ENCODE results near the gene C16orf74. TPM values are rescaled to one million over a fixed set of nuclear protein-coding genes. Genes with fewer than 3 reads are reported as not detected.

The C16orf74 gene
- total and polyA plus RNA-seq, 8 donors = 1.3 to 17.5 (median 11.9) TPM

DNA sequence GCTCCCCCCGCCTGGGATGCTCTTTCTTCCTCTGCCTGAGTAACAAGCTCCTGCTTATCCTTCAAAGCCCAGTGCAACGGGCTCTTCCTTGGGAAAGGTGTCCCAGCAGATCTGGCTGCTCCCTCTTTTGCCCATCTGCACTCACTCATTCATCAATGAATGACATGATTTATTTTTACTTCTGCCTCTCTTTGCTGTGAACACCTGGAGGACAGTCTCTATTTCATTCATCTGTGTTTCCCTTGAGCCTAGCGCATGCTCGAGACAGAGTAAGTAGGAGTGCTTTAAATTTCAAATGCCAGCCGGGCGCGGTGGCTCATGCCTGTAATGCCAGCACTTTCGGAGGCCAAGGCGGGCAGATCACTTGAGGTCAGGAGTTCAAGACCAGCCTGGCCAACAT, 40.2 kb downstream of the C16orf74 start:
- H3K36me3 ChIP-seq = no peaks in the 10 kb centered on the region
- H3K4me3 ChIP-seq = no peak overlapping the region
- TF ChIP-seq, protein P1, sequence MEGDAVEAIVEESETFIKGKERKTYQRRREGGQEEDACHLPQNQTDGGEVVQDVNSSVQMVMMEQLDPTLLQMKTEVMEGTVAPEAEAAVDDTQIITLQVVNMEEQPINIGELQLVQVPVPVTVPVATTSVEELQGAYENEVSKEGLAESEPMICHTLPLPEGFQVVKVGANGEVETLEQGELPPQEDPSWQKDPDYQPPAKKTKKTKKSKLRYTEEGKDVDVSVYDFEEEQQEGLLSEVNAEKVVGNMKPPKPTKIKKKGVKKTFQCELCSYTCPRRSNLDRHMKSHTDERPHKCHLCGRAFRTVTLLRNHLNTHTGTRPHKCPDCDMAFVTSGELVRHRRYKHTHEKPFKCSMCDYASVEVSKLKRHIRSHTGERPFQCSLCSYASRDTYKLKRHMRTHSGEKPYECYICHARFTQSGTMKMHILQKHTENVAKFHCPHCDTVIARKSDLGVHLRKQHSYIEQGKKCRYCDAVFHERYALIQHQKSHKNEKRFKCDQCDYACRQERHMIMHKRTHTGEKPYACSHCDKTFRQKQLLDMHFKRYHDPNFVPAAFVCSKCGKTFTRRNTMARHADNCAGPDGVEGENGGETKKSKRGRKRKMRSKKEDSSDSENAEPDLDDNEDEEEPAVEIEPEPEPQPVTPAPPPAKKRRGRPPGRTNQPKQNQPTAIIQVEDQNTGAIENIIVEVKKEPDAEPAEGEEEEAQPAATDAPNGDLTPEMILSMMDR (IDR thresholded peaks at IDR 0.05) = no peak
- DNase-seq (no peak), ATAC-seq (no peak)
- no peak overlapping the region for H3K27ac ChIP-seq
- peaks cover 0 to 4% of the 10 kb centered on the region in 2 donors for H3K27me3 ChIP-seq
- intact Hi-C loops (cut with DNase I) = no loop called here
- H3K9me3 ChIP-seq = peaks cover 0 to 6% of the 10 kb centered on the region in 2 donors
- peaks cover 0 to 5% of the 10 kb centered on the region in 2 donors for H3K4me1 ChIP-seq

- ATAC-seq = no peak
- Histone ChIP-seq H3K4me1 (no peaks in the 10 kb centered on the region), H3K27ac (no peak overlapping the region), H3K9me3 (peaks cover 0 to 6% of the 10 kb centered on the region in 2 donors), H3K4me3 (no peak overlapping the region), H3K36me3 (no peaks in the 10 kb centered on the region), H3K27me3 (no peaks in the 10 kb centered on the region)
- TF ChIP-seq, protein P1 (IDR thresholded peaks at IDR 0.05) = no peak
- intact Hi-C loops (cut with DNase I) = no loop called here
- DNase-seq = no peak
These were observed 40.9 kb downstream of the C16orf74 start for GRCh38 chr16:85709766-85710585.

GRCh38 chr16:85708338-85708737, 42.6 kb downstream of the C16orf74 start:
- H3K27me3 ChIP-seq = no peaks in the 10 kb centered on the region
- H3K9me3 ChIP-seq = peaks cover 0 to 6% of the 10 kb centered on the region in 2 donors
- intact Hi-C loops (cut with DNase I) = no loop called here

GRCh38 chr16:85707528-85708095, 43.3 kb downstream of the C16orf74 start:
- intact Hi-C loops (cut with DNase I) = no loop called here
- TF ChIP-seq, protein P1 (IDR thresholded peaks at IDR 0.05) = no peak
- DNase-seq = peak in 1 of 4 donors; percentile 44
- ATAC-seq = peak; percentile 79
- no peaks in the 10 kb centered on the region for H3K27me3 ChIP-seq
- no peaks in the 10 kb centered on the region for H3K4me1 ChIP-seq
- H3K4me3 ChIP-seq = no peak overlapping the region
- no peak overlapping the region for H3K27ac ChIP-seq
- H3K9me3 ChIP-seq = peaks cover 0 to 6% of the 10 kb centered on the region in 2 donors
- no peaks in the 10 kb centered on the region for H3K36me3 ChIP-seq

More at GRCh38 chr16:85708338-85708737, 42.6 kb downstream of the C16orf74 start:
- no peak for ATAC-seq
- Histone ChIP-seq H3K36me3 (no peaks in the 10 kb centered on the region), H3K4me1 (no peaks in the 10 kb centered on the region), H3K27ac (no peak overlapping the region), H3K4me3 (no peak overlapping the region)
- DNase-seq = no peak
- TF ChIP-seq, protein P1 (IDR thresholded peaks at IDR 0.05) = no peak

- TF ChIP-seq, protein P1 (IDR thresholded peaks at IDR 0.05) = no peak
- Histone ChIP-seq H3K4me3 (no peak overlapping the region), H3K9me3 (no peaks in the 10 kb centered on the region), H3K4me1 (no peaks in the 10 kb centered on the region), H3K27ac (no peak overlapping the region), H3K27me3 (no peaks in the 10 kb centered on the region), H3K36me3 (no peaks in the 10 kb centered on the region)
- ATAC-seq = no peak
- peak in 1 of 4 donors; percentile 6 for DNase-seq
- intact Hi-C loops (cut with DNase I) = no loop called here
These were observed 44.4 kb downstream of the C16orf74 start for GRCh38 chr16:85706449-85707034.
